Suprapubic skin (tissue), 3 donors: ENCODE data around the gene CDH4.

ENCODE experiments used
- CTCF ChIP-seq, 2 donors: fragments of 200-600 bp in 1 of 2; fragments of 450-650 bp in 1 of 2; sonication (generic) in 1 of 2; IDR thresholded peaks; one replicate each; pipeline ENCODE4 v1.5.1; 2016 to 2019; ENCODE audit warnings: antibody characterized with exemption in 2 of 2, mild to moderate bottlenecking in 1 of 2, moderate library complexity in 1 of 2
- EP300 ChIP-seq: sonication (generic); formaldehyde crosslinking; IDR thresholded peaks from one replicate; pipeline ENCODE4 v1.6.1; 2017; ENCODE audit warnings: antibody characterized with exemption
- POLR2A ChIP-seq, 2 donors: fragments of 450-650 bp; IDR thresholded peaks; one replicate each; pipeline ENCODE4 v1.6.1; 2017; ENCODE audit warnings: antibody characterized with exemption in 2 of 2, mild to moderate bottlenecking in 2 of 2, moderate library complexity in 2 of 2

- TF ChIP-seq CTCF (IDR thresholded peaks at IDR 0.05): no peak
- TF ChIP-seq POLR2A (IDR thresholded peaks at IDR 0.05): no peak
- no peak for TF ChIP-seq EP300
Observed at GRCh38 chr20:61297986-61298385, 45.9 kb downstream of the CDH4 start.
